T-helper 2 cell treated with Interferon-gamma antibody and Interleukin-4, amounts not matched to agents 5 μg/mL and 100 μg/mL, for 36 hours (primary cell): ENCODE measurements around the gene PRDM16.
"Not testable (repeated sequence)": the region's sequence is repeated elsewhere in the genome, so short reads cannot be mapped to it uniquely, and the experiment has no call there.

Experiments
- DNase-seq: peaks from one replicate; pipeline ENCODE4 v3.0.0; 2021; ENCODE audit warnings: low spot score
- H3K27ac Mint-ChIP-seq: one replicate; pipeline ENCODE4 v1.8.0; 2021; ENCODE audit warnings: mild to moderate bottlenecking, mixed read lengths
- H3K27me3 Mint-ChIP-seq: one replicate; pipeline ENCODE4 v1.8.0; 2021; ENCODE audit warnings: low read depth, mixed read lengths
- H3K36me3 Mint-ChIP-seq: one replicate; pipeline ENCODE4 v1.8.0; 2021; ENCODE audit warnings: low read depth, mixed read lengths
- H3K4me1 Mint-ChIP-seq: one replicate; pipeline ENCODE4 v1.8.0; 2021; ENCODE audit warnings: low read depth, mixed read lengths
- H3K4me3 Mint-ChIP-seq: one replicate; pipeline ENCODE4 v1.8.0; 2022; ENCODE audit warnings: mild to moderate bottlenecking, moderate library complexity, mixed read lengths
- H3K9me3 Mint-ChIP-seq: one replicate; pipeline ENCODE4 v1.8.0; 2021; ENCODE audit warnings: mixed read lengths

The PRDM16 gene

DNA sequence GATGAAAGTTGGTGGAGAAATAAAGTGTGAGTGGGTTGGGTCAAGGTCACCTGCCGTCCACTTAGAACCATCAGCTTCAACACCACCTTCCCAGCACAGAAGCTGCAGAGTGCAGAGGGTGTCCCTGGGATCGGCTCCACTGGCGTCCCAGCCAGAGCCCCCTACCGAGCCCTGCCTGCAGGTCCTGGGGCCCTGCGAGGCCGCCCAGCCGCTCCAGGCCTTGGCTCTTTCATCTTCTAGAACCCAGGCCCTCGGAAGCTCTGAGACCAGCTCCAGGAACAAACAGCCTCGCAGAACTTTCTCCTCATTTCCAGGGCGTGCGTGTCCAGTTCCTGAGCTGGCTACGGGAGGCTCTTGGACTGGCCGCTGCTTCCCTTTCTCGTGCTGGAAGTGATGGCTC lies 166.0 kb downstream of the PRDM16 start:
- DNase-seq: no peak
- Mint-ChIP-seq H3K4me1 (no peaks in the 10 kb centered on the region), H3K36me3 (no peaks in the 10 kb centered on the region), H3K9me3 (no peaks in the 10 kb centered on the region), H3K4me3 (no peak overlapping the region), H3K27me3 (no peaks in the 10 kb centered on the region), H3K27ac (no peak overlapping the region)

DNA sequence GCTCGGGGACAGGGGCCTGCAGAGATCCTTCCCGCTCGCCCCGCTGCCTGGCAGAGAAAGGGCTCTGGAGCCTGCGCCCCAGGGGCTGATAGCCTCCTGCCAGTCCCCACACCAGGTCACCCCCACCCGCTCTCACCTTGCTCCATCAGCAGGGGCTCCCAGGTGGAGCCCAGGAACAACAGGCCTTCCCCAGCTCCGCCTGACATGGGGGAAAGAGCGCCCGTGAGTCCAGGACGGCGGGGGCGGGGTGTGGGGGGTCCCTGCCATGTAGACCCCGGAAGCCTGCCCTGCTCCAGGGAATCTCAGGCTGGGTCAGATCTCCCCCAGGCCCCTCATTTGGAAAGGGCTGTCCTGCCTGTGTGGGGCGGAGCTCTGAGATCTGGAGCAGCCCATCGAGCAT lies 166.5 kb downstream of the PRDM16 start:
- H3K27ac Mint-ChIP-seq: no peak overlapping the region
- H3K4me3 Mint-ChIP-seq: no peak overlapping the region
- H3K27me3 Mint-ChIP-seq: no peaks in the 10 kb centered on the region
- H3K9me3 Mint-ChIP-seq: no peaks in the 10 kb centered on the region
- no peaks in the 10 kb centered on the region for H3K36me3 Mint-ChIP-seq
- no peaks in the 10 kb centered on the region for H3K4me1 Mint-ChIP-seq
- no peak for DNase-seq

DNA sequence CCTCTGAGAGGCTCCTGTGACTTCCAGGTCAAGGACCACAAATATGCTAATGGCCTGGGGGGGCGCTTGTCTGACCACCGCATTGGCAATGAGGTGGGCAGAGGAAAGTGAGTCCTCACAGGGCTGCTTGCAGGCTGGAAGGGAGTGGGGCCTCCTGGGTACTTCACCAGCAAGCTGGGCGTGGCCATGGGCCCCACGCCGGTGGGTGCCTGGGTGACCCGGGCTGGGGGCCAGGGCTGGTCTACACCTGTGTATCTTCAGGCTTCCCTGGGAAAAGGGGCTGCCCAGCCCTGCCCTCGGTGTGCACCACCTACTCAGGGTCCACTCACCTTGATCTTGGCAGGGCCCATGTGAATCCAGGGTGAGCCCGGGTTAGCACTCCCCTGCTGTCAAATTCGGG lies 167.4 kb downstream of the PRDM16 start:
- no peaks in the 10 kb centered on the region for H3K27me3 Mint-ChIP-seq
- H3K9me3 Mint-ChIP-seq: no peaks in the 10 kb centered on the region
- no peaks in the 10 kb centered on the region for H3K4me1 Mint-ChIP-seq

DNA sequence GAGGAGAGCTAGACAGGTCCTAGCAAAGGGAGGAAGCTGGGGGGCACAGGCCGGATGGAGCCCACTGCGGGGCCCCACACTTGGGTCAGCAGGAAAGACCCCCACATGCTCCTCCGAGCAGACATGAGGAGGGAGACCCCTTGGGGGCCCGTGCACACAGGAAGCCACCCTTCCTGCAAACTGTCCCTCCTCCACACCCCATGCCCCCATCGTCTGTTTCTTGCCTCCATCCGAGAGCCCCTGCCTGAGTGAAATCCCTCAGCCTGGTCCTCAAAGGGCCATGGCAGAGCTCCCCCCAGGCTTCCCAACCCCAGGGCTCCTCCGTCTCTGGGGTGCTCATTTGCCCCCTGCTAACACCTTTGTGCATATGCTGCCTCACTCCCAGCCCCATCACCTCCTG lies 168.0 kb downstream of the PRDM16 start:
- no peaks in the 10 kb centered on the region for H3K4me1 Mint-ChIP-seq
- H3K27ac Mint-ChIP-seq: no peak overlapping the region
- no peaks in the 10 kb centered on the region for H3K9me3 Mint-ChIP-seq
- no peaks in the 10 kb centered on the region for H3K27me3 Mint-ChIP-seq
- no peak overlapping the region for H3K4me3 Mint-ChIP-seq
- H3K36me3 Mint-ChIP-seq: no peaks in the 10 kb centered on the region
- no peak for DNase-seq

More for the DNA sequence above, 167.4 kb downstream of the PRDM16 start:
- Mint-ChIP-seq H3K4me3 (no peak overlapping the region), H3K36me3 (no peaks in the 10 kb centered on the region), H3K27ac (no peak overlapping the region)
- no peak for DNase-seq

DNA sequence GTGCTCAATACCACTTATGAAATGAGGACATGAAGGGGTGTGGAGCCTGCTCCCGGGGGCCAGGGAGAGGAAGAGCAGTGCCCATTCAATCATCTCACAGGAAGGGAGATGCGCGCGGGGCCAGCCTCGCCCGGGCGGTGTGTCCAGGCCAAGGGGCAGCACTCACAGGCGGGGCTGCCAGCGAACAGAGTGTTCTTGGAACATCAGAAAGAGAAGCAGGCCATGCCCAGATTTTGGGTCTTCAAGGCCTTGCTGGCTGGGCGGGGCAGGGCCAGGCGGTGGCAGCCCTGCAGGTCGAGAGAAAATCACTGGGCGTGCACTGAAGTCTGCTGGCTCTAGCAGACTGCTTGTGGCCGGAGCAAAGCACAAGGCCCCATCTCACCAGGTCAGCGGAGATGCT lies 168.6 kb downstream of the PRDM16 start:
- no peaks in the 10 kb centered on the region for H3K4me1 Mint-ChIP-seq
- H3K27ac Mint-ChIP-seq: no peak overlapping the region
- H3K36me3 Mint-ChIP-seq: no peaks in the 10 kb centered on the region
- no peaks in the 10 kb centered on the region for H3K9me3 Mint-ChIP-seq
- no peak for DNase-seq
- H3K4me3 Mint-ChIP-seq: no peak overlapping the region
- no peaks in the 10 kb centered on the region for H3K27me3 Mint-ChIP-seq

DNA sequence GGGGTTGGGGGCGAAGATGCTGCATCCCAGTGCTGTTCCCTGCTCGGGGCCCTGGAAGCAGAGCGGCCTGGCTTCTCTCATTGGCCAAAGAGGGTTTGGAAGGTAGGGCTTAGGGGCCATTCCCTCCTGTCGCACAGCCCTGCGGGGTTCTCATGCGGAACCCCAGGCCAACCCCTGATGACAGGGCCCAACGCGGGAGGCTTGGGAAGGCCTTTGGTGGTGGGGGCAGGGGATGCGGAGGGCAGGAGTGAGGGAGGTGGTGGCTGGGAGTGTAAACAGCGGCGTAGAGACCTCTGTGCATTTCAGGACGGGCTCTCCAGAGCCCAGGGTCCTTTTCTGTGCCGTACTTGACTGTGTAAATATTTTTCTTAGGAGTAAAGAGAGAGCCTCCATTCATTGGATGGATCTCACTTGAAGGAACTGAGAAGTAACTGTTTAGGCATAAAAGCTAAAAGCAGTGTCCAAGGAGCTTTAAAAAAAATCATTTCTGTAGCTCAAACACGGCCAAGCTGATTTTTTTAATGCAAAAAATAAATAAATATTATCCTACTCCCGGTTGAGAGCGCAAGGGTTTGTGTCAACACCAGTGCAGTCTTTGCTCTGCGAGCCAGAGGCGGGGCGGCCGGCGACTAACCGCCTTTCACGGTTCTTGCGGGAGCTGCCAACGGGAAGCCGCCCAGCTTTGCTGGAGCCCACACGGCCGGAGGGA lies 169.1 kb downstream of the PRDM16 start:
- Mint-ChIP-seq H3K4me1 (no peaks in the 10 kb centered on the region), H3K4me3 (no peak overlapping the region), H3K9me3 (no peaks in the 10 kb centered on the region), H3K27ac (no peak overlapping the region), H3K36me3 (no peaks in the 10 kb centered on the region), H3K27me3 (no peaks in the 10 kb centered on the region)
- DNase-seq: no peak

DNA sequence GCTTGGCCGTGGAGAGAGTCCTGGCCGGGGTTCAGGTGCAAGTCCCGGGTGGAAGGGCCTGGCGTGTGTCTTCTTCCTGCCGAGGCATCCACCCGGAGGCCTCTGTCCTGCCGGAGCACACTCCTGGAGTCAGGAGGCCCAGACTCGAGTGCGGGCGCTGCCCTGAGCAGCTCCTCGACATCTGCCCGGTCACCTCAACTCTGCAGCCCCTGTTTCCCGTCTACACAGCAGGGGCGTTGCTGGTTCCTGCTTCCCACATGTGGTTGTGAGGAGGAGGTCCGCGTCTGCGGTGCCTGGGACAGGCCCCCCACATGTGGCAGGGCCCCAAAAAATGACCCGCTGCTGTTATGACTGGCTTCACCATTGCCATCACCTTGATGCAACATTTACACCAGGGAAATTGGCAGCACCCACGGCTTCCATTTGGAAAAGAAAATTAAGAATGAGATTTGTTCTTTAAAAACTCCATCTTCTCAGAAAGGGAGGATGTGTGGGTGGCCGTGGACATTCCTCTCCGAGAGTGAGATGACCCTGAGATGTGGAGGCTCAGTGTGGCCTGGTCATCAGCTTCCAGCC lies 169.8 kb downstream of the PRDM16 start:
- H3K4me1 Mint-ChIP-seq: no peaks in the 10 kb centered on the region
- H3K36me3 Mint-ChIP-seq: no peaks in the 10 kb centered on the region
- no peaks in the 10 kb centered on the region for H3K9me3 Mint-ChIP-seq
- H3K27me3 Mint-ChIP-seq: no peaks in the 10 kb centered on the region
- DNase-seq: no peak
- no peak overlapping the region for H3K4me3 Mint-ChIP-seq
- H3K27ac Mint-ChIP-seq: no peak overlapping the region

DNA sequence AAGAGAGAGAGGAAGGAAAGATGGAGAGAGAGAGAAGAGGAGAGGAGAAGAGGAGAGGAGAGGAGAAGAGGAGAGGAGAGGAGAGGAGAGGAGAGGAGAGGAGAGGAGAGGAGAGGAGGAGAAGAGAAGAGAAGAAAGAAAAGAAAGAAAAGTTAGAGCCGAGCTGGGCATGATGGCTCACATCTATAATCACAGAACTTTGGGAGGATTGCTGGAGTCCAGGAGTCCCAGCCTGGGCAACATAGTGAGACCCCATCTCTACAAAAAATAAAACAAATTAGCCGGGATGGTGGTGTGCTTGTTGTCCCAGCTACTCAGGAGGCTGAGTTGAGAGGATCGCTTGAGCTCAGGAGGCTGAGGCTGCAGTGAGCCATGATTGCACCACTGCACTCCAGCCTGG lies 171.0 kb downstream of the PRDM16 start:
- H3K4me1 Mint-ChIP-seq, H3K27ac Mint-ChIP-seq, H3K4me3 Mint-ChIP-seq, H3K27me3 Mint-ChIP-seq, H3K36me3 Mint-ChIP-seq, DNase-seq, H3K9me3 Mint-ChIP-seq: not testable (repeated sequence)

DNA sequence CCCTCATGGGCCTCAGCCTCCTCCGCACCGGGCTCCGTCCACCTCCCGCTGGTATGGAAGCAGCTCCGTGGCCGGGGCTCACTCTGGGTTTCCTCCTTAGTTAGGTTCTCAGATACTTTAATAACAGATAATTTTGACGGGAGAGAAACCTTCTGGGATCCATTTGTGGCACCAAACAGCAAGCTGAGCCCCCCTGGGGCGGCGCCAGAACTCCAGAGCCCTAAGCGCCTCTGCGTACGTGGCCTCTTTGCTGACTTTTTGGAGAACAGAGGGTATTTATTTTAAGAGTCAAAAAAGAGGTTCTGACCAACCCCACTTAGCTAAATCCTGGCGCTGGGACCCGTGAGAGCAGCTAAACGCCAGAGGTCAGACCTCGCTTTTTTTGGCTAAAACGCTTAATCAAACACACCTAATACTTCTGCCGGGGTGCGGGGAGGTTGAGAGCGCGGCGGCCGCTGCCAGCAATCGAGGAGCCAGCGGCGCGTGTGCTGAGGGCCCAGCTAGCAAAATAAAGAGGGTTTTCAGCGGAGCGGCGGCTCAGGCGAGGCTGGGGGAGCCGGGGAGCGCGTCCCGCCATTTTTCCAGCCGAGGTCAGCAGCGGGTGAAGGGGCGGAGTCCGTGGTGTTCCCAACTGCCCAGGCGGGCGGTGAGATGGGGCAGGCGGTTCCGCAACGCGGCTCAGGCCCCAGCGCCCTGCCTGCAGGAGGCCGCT lies 171.7 kb downstream of the PRDM16 start:
- H3K9me3 Mint-ChIP-seq: no peaks in the 10 kb centered on the region
- H3K36me3 Mint-ChIP-seq: no peaks in the 10 kb centered on the region
- H3K4me3 Mint-ChIP-seq: no peak overlapping the region
- no peaks in the 10 kb centered on the region for H3K27me3 Mint-ChIP-seq
- no peaks in the 10 kb centered on the region for H3K4me1 Mint-ChIP-seq
- DNase-seq: no peak
- H3K27ac Mint-ChIP-seq: no peak overlapping the region

DNA sequence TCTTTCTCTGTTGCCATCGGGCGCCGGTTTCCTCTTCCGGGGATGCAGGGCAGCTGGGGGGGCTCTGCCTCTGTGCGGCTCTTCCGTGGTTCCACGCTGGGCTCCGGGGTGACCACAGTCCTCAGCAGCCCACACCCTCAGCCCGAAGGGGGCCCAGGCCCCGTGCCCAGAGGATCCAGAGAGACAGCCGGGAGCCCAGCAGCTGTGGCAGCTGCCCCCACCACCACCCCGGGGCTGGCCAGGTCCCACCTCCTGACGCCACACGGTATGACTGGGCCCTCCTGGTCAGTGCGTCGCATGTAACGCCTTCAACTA lies 172.2 kb downstream of the PRDM16 start:
- Mint-ChIP-seq H3K9me3 (no peaks in the 10 kb centered on the region), H3K27me3 (no peaks in the 10 kb centered on the region), H3K4me1 (no peaks in the 10 kb centered on the region), H3K27ac (no peak overlapping the region), H3K36me3 (no peaks in the 10 kb centered on the region), H3K4me3 (no peak overlapping the region)
- no peak for DNase-seq

DNA sequence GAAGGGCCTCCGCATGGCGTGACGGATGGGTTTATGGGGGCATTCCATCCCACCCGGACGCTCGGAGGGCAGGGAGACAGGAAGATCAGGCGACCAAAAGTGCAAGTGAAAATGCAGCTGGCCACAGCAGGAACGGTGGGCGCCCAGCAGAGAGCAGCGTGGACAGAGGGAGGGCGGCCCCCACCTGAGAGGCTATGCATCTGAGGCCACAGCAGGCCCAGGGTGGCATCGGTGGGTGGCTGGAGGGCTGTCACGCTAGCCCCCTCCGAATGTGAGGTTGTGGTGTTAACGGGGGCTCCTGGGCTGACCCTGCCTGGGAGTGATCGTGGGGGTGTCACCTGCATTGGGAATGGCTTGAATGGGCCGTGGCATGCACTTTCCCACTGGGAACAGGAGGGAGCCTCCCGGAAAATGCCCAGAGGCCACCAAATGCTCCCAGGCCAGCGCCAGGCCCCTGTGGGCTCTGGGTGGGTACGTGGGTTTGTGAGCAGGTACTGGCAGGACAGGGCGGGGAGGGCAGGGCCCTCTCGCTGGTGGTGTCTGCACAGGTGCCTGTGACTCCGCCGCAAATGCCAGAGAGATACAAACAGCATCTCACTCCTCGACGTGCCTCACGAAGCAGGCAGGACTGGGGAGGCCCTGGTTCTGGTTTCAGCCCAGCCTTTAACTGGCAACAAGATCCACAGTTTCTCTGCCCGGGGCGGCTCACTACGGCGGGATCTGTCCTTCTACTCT lies 172.8 kb downstream of the PRDM16 start:
- Mint-ChIP-seq H3K4me1 (no peaks in the 10 kb centered on the region), H3K9me3 (no peaks in the 10 kb centered on the region), H3K4me3 (no peak overlapping the region), H3K27me3 (peaks cover under 1% of the 10 kb centered on the region), H3K27ac (no peak overlapping the region), H3K36me3 (no peaks in the 10 kb centered on the region)
- DNase-seq: no peak

DNA sequence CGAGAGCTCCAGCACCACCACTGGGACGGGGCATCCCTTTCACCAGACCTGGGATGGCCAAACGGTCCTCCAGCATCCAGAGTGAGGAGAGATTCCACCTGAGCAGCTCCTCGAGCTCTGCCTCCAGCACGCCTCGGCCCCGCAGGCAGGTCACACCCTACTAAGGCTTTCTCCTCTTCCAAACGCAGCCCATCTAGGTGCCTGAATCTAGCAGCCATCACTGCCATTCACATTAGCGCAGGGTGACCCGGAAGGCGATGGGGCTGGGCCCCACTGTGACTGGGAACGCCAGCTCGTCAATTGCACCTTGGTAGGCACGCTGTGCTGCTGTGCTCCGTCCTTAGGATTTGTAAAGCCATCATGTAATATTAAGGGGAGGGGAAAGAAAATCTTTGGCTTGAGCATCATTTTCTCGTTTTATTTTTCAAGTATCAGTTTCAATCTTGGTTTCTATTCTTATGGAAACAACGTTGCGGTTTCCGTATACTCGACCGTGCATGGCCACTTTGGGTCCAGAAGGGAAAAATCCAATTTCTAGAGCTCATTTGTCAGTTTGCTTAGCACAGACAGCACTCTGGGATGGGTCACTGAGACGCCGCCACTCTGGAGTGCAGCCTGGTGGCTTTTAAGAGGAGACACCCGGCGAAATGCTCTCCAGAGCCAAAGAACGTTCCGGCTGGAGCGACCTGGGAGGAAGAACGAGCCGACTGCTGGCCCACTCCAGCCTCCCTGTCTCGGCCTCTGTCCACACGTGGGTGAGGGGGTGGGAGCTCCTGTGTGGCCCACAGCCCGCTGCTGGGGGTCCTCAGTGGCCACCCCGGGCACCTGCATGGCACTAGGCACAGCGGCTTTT lies 173.6 kb downstream of the PRDM16 start:
- Mint-ChIP-seq H3K36me3 (no peaks in the 10 kb centered on the region), H3K9me3 (no peaks in the 10 kb centered on the region), H3K27ac (no peak overlapping the region), H3K27me3 (peaks cover 4% of the 10 kb centered on the region), H3K4me1 (no peaks in the 10 kb centered on the region), H3K4me3 (no peak overlapping the region)
- no peak for DNase-seq

DNA sequence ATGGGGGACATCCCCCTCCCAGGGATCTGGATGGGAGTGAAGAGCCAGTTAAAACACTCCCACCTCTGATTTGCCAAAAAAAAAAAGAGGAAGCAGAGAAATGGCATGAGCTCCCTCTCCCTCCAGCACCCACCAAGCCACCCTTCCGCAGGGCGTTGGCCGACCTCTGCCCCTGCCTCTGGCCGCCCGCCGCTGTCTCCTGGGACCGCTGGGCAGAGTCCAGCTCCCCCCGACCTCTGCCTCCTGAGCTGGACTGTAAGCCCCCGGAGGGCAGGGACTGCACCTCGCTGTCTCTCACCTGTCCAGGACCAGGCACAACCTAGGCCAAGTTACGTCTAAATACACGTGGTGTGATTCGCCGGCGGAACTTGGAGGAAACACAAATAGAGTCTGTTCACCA lies 174.3 kb downstream of the PRDM16 start:
- Mint-ChIP-seq H3K4me3 (no peak overlapping the region), H3K9me3 (no peaks in the 10 kb centered on the region), H3K36me3 (no peaks in the 10 kb centered on the region), H3K4me1 (no peaks in the 10 kb centered on the region), H3K27me3 (peaks cover 8% of the 10 kb centered on the region), H3K27ac (no peak overlapping the region)
- no peak for DNase-seq
